ENCODE data around the gene NFIA. TPM values are rescaled to one million over a fixed set of nuclear protein-coding genes. Genes with fewer than 3 reads are reported as not detected.

NFIA gene
- total and polyA plus RNA-seq, 10 of the 15 experiments (the other 5 are each of a cell fraction or from before 2014, with no cell fraction given): 0.10 to 0.16 TPM; not detected in 8

GRCh38 chr1:61208831-61209230 lies 126.5 kb downstream of the NFIA start (continued):
- TF ChIP-seq ZBTB4 (CRISPR knock-in tag; IDR thresholded peaks at IDR 0.05): no peak

GRCh38 chr1:61210435-61211154 lies 128.2 kb downstream of the NFIA start:
- ChIA-PET CTCF (no interaction called here), POLR2A (no interaction called here), SMC1A (ENCODE audit: uncharacterized antibody, unreplicated experiment) (interaction anchor here (0.5 kb wide), 1 partner anchor 15 kb away, joined by 3 read pairs; no protein-coding TSS in a partner anchor), RAD21 (ENCODE audit: unreplicated experiment) (no interaction called here)
- intact Hi-C loops (cut with micrococcal nuclease; ENCODE audit: unreplicated experiment): no loop called here
- H2AFZ ChIP-seq (ENCODE audit: control insufficient read depth, low read depth, low read length): no peak overlapping the region
- 12% methylated on average over 3 of the region's 3 CpGs for WGBS (ENCODE audit: insufficient coverage, insufficient replicate concordance, low lambda C conversion rate, missing lambda C conversion rate)
- no peak for FAIRE-seq
- H3K9ac ChIP-seq (ENCODE audit: control insufficient read depth, insufficient read depth, low read length): no peak overlapping the region
- no peak for TF ChIP-seq PAX5 (IDR thresholded peaks at IDR 0.05; ENCODE audit: borderline replicate concordance, low read depth, low read length)
- no peak for TF ChIP-seq TCF12 (IDR thresholded peaks at IDR 0.05; ENCODE audit: low read depth, low read length)
- no peak for TF ChIP-seq FOXM1 (IDR thresholded peaks at IDR 0.05; ENCODE audit: low read depth, low read length)
- TF ChIP-seq RAD51 (IDR thresholded peaks at IDR 0.05): no peak
- no peak for TF ChIP-seq JUND (IDR thresholded peaks at IDR 0.05; ENCODE audit: low read depth, low read length)
- no peak for TF ChIP-seq IRF4 (IDR thresholded peaks at IDR 0.05; ENCODE audit: low read depth, low read length)
- TF ChIP-seq SUPT20H (IDR thresholded peaks at IDR 0.05; ENCODE audit: borderline replicate concordance, control insufficient read depth, low read depth, low read length): no peak
- TF ChIP-seq IRF3 (IDR thresholded peaks at IDR 0.05): no peak
- TF ChIP-seq MYC (IDR thresholded peaks at IDR 0.05; ENCODE audit: insufficient read depth, insufficient read length, insufficient replicate concordance, low read length, severe bottlenecking): no peak
- TF ChIP-seq KDM1A (IDR thresholded peaks at IDR 0.05; ENCODE audit: borderline replicate concordance): no peak
- TF ChIP-seq USF2 (IDR thresholded peaks at IDR 0.05; ENCODE audit: borderline replicate concordance, low read depth, low read length): no peak
- no peak for TF ChIP-seq FOS (IDR thresholded peaks at IDR 0.05; ENCODE audit: borderline replicate concordance, extremely low read depth, insufficient read length)
- no TSS peak for BruUV-seq (replicated peaks)
- H3K9me3 ChIP-seq (replicated peaks; ENCODE audit: control insufficient read depth, insufficient read depth, low read length): no peaks in the 10 kb centered on the region
- no peak for ATAC-seq
- H3K4me1 ChIP-seq (ENCODE audit: control insufficient read depth, insufficient read depth, low read length): no peaks in the 10 kb centered on the region
- in situ Hi-C loops (cut with MboI): no loop called here
- H4K20me1 ChIP-seq (ENCODE audit: control insufficient read depth, insufficient read depth): no peaks in the 10 kb centered on the region
- no peak overlapping the region for H3K4me2 ChIP-seq (ENCODE audit: control insufficient read depth, insufficient read depth)
- H3K36me3 ChIP-seq (ENCODE audit: control insufficient read depth in 2 of 2, insufficient read depth in 2 of 2, low read length in 1 of 2): no peaks in the 10 kb centered on the region
- DNase-seq (ENCODE audit: low read depth, low spot score): no peak
- no peak overlapping the region for H3K27ac ChIP-seq (ENCODE audit: control insufficient read depth, insufficient read depth)
- H3K4me3 ChIP-seq: no peak overlapping the region
- no peaks in the 10 kb centered on the region; a peak in 1 of 4 replicates for H3K27me3 ChIP-seq (replicated peaks in 1 of 2; ENCODE audit: control insufficient read depth in 2 of 2, insufficient read depth in 2 of 2, low read length in 1 of 2)
- no peaks in the 10 kb centered on the region for H3K79me2 ChIP-seq (ENCODE audit: control insufficient read depth, insufficient read depth, low read length)

Data from GM12878 (cell line).